ENCODE results near the gene NTM. TPM values are rescaled to one million over a fixed set of nuclear protein-coding genes. Genes with fewer than 3 reads are reported as not detected.

The NTM gene
- total and polyA plus RNA-seq, 7 donors: 0.07 to 1.1 (median 0.22) TPM; not detected in 2

DNA sequence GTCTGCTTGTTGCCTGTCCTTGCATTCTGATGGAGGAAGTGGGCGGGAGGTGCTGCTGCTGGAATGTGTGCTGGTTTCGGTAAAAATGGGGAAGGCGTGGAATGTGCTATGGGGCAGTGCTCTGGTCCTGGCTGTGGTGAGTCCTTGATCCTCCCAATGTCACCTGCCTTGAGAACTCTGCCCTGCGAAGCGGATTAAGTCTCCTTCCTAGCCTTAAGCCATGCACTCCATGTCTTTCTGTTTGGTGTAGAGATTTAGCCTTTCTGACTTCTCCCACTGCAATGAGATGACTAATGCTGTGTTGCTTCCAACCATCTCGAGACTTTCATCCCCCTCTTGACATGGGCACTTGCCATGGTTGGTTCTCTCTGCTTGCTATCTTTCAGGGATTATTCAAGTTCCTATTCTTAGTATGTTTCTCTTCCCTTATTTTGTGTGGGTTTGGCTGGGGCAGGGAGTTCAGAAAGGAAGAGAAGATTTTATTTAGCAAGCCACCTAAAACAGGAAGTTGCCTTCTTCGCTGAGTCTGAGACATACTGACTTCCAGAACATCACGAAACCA, 687.9 kb downstream of the NTM start:
- H3K9me3 ChIP-seq: no peaks in the 10 kb centered on the region
- intact Hi-C loops (cut with DNase I): no loop called here
- WGBS, 3 donors: 69 to 75% (median 74%) methylated on average over 8 of the region's 8 CpGs
- H3K36me3 ChIP-seq (ENCODE audit: insufficient read depth in 1 of 2, low read depth in 1 of 2): no peaks in the 10 kb centered on the region
- ATAC-seq (no peak), DNase-seq (no peak)
- H3K4me1 ChIP-seq: no peaks in the 10 kb centered on the region
- H3K27ac ChIP-seq: no peak overlapping the region
- TF ChIP-seq CTCF (IDR thresholded peaks at IDR 0.05): no peak
- no peak overlapping the region for H3K4me3 ChIP-seq
- H3K27me3 ChIP-seq (ENCODE audit: insufficient read depth in 3 of 3, low read length in 2 of 3): peaks cover 0 to 2% (median 0%) of the 10 kb centered on the region in 3 donors

GRCh38 chr11:132060567-132060966, 690.2 kb downstream of the NTM start:
- Histone ChIP-seq H3K4me1 (no peaks in the 10 kb centered on the region), H3K27me3 (ENCODE audit: insufficient read depth in 3 of 3, low read length in 2 of 3) (peaks cover 0 to 3% (median 2%) of the 10 kb centered on the region in 3 donors), H3K27ac (no peak overlapping the region), H3K4me3 (no peak overlapping the region), H3K36me3 (ENCODE audit: insufficient read depth in 1 of 2, low read depth in 1 of 2) (no peaks in the 10 kb centered on the region), H3K9me3 (no peaks in the 10 kb centered on the region)
- no peak for ATAC-seq
- no peak for DNase-seq
- WGBS, 3 donors: 93 to 99% (median 93%) methylated on average over 2 of the region's 2 CpGs
- no peak for TF ChIP-seq CTCF (IDR thresholded peaks at IDR 0.05)
- intact Hi-C loops (cut with DNase I): no loop called here

GRCh38 chr11:132062031-132062430, 691.6 kb downstream of the NTM start:
- 94 to 100% (median 97%) methylated on average over 1 of the region's 1 CpG for WGBS, 3 donors

DNA sequence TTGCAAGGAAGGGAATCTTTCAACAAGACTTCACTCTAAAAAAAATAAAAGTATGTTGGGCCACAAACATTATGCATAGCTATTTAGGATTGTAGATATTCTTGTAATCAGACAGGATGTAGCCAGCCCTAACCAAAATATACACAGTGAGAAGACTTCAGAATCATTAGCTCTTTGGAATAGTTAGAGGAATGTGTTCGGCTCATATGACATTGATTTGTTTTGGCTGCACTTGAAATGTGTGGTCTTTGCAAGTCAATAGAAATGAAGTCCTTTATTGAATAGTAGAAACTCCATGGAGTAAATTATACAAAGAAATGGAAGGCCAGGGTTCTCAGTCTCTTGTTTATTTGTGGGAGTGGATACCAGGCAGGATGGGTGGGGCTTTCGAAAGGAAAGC, 692.1 kb downstream of the NTM start:
- 70 to 76% (median 75%) methylated on average over 2 of the region's 2 CpGs for WGBS, 3 donors
- ATAC-seq: no peak

More at GRCh38 chr11:132062031-132062430, 691.6 kb downstream of the NTM start:
- H3K27me3 ChIP-seq (ENCODE audit: insufficient read depth in 3 of 3, low read length in 2 of 3): peaks cover 0 to 3% (median 2%) of the 10 kb centered on the region in 3 donors
- no peak for TF ChIP-seq CTCF (IDR thresholded peaks at IDR 0.05)
- H3K9me3 ChIP-seq: no peaks in the 10 kb centered on the region
- no peaks in the 10 kb centered on the region for H3K36me3 ChIP-seq (ENCODE audit: insufficient read depth in 1 of 2, low read depth in 1 of 2)
- no peaks in the 10 kb centered on the region for H3K4me1 ChIP-seq
- no peak overlapping the region for H3K4me3 ChIP-seq
- intact Hi-C loops (cut with DNase I): no loop called here
- ATAC-seq: no peak
- DNase-seq: no peak
- no peak overlapping the region for H3K27ac ChIP-seq

More for the DNA sequence above, 692.1 kb downstream of the NTM start:
- Histone ChIP-seq H3K36me3 (ENCODE audit: insufficient read depth in 1 of 2, low read depth in 1 of 2) (no peaks in the 10 kb centered on the region), H3K4me3 (no peak overlapping the region), H3K4me1 (no peaks in the 10 kb centered on the region), H3K27me3 (ENCODE audit: insufficient read depth in 3 of 3, low read length in 2 of 3) (peaks cover 0 to 3% (median 2%) of the 10 kb centered on the region in 3 donors), H3K9me3 (no peaks in the 10 kb centered on the region), H3K27ac (no peak overlapping the region)
- TF ChIP-seq CTCF (IDR thresholded peaks at IDR 0.05): no peak
- DNase-seq: no peak
- intact Hi-C loops (cut with DNase I): no loop called here

Measured in psoas muscle (tissue), 8 donors.